H1 (cell line): ENCODE results near the gene OBSCN. TPM values are rescaled to one million over a fixed set of nuclear protein-coding genes. Genes with fewer than 3 reads are reported as not detected.

Experiments used
- CEBPB ChIP-seq: IDR thresholded peaks from 2 replicates; pipeline ENCODE4 v1.6.1; 2012; ENCODE audit warnings: low read depth, low read length
- CHD2 ChIP-seq: IDR thresholded peaks from 2 replicates; pipeline ENCODE4 v1.6.1; 2012; ENCODE audit warnings: low read length, improper control_type of control experiment
- CTCF ChIP-seq, 3 experiments: IDR thresholded peaks; 1 replicate in 2 of 3; 2 replicates in 1 of 3; pipeline versions ENCODE4 v1.5.1 to v1.6.1; 2011; ENCODE audit warnings: low read length in 3 of 3, mild to moderate bottlenecking in 3 of 3, inconsistent platforms in 2 of 3, low read depth in 1 of 3, moderate library complexity in 1 of 3; ENCODE audit not compliant: insufficient read depth in 1 of 3; ENCODE audit errors: control extremely low read depth in 1 of 3
- GTF2F1 ChIP-seq: IDR thresholded peaks from 2 replicates; pipeline ENCODE4 v1.6.1; 2012; ENCODE audit warnings: low read depth, low read length, improper control_type of control experiment, borderline replicate concordance
- MAX ChIP-seq: IDR thresholded peaks from 2 replicates; pipeline ENCODE4 v1.6.1; 2012; ENCODE audit warnings: inconsistent platforms
- RFX5 ChIP-seq: IDR thresholded peaks from 2 replicates; pipeline ENCODE4 v1.6.1; 2011; ENCODE audit warnings: low read depth, low read length, improper control_type of control experiment, borderline replicate concordance
- SP2 ChIP-seq: IDR thresholded peaks from 2 replicates; pipeline ENCODE4 v1.6.1; 2012; ENCODE audit warnings: mild to moderate bottlenecking, low read length, inconsistent platforms
- USF2 ChIP-seq: IDR thresholded peaks from 2 replicates; pipeline ENCODE4 v1.6.1; 2011; ENCODE audit warnings: low read length, improper control_type of control experiment
- polyA plus RNA-seq, 7 experiments: library from polyadenylated mRNA; depleted of rRNA in 3 of 7; stranded (reverse) in 5 of 7; unstranded in 2 of 7; fragments of >200 nt in 5 of 7; fragments of 200-250 nt in 2 of 7; gene quantifications; 1 replicate in 5 of 7; 2 replicates in 1 of 7; 4 replicates in 1 of 7; pipeline versions ENCODE4 v1.2.1 to v1.2.3, GENCODE V29; 2011 to 2013; ENCODE audit warnings: missing spikeins in 2 of 7, mixed read lengths in 2 of 7
- total RNA-seq: library from RNA; stranded (reverse); fragmentation: NEBNext Ultra II Directional; extraction: Animal tissue kit (Norgen Biotek cat#: 25700); gene quantifications from 2 replicates; pipeline ENCODE4 v1.2.1, GENCODE V29; 2021

Gene OBSCN
- total and polyA plus RNA-seq, 2 of the 8 experiments (the other 6 are each of a cell fraction or from before 2014, with no cell fraction given), result 7.5 to 28.4 TPM

GRCh38 chr1:228277491-228278431 is 69.9 kb downstream of the OBSCN start (continued):
- TF ChIP-seq CTCF (IDR thresholded peaks at IDR 0.05; ENCODE audit: control extremely low read depth in 1 of 3, insufficient read depth in 1 of 3, low read depth in 1 of 3, low read length in 3 of 3) (no peak), GTF2F1 (no peak), MAX (no peak), CHD2 (no peak), USF2 (no peak), RFX5 (no peak), CEBPB (no peak), SP2 (no peak)
